Activated effector memory CD4-positive, alpha-beta T cell treated with Interleukin-2 at 50 U/mL for 16 hours (primary cell): ENCODE data around the gene DPRX.
"Not testable (repeated sequence)": the region's sequence is repeated elsewhere in the genome, so short reads cannot be mapped to it uniquely, and the experiment has no call there.

Source experiments
- DNase-seq: peaks from one replicate; pipeline ENCODE4 v3.0.0-alpha.2; 2020

DPRX gene

DNA sequence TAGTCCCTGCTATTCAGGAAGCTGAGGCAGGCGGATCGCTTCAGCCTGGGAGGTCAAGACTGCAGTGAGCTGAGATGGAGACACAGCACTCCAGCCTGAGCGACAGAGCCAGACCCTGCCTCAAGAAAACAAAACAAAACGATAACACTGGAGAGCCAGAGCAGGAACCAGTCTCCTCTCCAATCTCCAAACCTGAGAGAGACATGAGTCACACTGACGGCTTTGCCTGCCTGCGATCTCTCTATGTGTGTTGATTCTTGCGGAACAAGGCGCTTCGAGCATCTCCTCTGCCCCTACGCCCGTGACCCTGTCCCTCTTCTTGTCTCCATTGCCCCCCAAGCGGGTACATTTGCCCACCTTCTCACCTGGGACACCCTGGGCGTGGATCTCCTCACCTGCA is 15.6 kb downstream of the DPRX start:
- DNase-seq, result no peak

DNA sequence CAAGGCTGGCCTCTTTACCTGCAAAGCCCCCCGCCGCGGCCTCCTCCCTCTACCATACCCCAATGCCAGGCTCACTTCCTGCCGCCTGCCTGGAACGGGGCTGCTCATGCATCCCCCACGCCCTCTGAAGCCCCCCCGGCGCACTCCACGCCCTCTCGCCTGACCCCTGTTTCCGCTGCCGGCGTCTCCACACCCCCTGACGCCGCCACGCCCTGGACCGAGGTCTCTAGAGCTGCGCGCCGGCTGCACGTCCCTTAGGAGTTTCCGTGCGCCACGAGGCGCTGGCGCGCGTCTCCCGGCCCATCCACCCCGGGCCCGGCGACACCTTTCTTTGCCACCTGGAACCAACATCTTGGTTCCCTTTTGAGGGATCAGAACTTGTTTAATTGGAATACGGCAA is 16.0 kb downstream of the DPRX start:
- DNase-seq, result no peak

DNA sequence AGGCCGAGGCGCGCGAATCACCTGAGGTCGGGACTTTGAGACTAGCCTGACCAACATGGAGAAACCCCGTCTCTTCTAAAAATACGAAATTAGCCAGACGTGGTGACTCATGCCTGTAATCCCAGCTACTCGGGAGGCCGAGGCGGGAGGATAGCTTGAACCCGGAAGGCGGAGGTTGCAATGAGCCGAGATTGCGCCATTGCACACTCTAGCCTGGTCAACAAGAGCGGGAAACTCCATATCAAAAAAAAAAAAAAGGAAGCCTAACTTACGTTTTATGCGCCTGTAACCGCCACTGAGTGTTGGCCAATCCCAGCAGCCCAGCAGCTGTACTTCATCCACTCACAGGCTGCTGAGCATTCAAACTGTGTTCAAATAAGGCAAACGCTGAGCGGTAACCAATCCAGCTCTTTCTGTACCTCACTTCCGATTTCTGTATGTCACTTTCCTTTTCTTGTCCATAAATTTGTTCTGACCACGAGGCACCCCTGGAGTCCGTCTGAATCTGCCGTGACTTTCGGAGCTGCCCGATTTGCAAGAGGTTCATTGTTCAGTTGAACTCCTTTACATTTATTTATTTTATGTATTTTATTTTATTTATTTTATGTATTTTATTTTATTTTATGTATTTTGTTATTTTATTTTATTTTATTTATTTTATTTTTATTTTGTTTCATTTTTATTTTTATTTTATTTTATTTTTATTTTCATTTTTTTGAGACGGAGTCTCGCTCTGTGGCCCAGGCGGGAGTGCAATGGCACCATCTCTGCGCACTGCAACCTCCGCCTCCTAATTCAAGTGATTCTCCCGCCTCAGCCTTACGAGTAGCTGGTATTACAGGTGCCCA is 18.2 kb downstream of the DPRX start:
- no peak for DNase-seq

DNA sequence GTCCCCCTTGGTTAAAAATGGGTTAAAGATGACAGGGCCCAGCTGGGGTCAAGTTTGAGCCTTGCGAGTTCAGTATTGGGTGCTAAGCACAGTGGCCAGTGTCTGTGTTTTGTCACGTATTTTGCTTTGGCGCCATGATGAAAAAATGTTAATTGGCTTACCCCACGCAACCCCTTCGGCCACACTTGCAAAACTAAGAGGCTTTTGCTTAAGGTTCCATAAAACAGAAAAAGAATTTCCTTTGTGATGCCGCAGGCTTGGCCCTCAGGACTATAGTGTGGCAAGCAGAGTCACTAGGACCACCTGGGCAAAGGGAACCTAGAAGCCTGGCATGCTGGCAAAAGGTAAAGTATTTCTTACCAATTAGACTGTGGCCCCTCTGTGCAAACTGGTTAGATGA is 20.7 kb downstream of the DPRX start:
- no peak for DNase-seq

DNA sequence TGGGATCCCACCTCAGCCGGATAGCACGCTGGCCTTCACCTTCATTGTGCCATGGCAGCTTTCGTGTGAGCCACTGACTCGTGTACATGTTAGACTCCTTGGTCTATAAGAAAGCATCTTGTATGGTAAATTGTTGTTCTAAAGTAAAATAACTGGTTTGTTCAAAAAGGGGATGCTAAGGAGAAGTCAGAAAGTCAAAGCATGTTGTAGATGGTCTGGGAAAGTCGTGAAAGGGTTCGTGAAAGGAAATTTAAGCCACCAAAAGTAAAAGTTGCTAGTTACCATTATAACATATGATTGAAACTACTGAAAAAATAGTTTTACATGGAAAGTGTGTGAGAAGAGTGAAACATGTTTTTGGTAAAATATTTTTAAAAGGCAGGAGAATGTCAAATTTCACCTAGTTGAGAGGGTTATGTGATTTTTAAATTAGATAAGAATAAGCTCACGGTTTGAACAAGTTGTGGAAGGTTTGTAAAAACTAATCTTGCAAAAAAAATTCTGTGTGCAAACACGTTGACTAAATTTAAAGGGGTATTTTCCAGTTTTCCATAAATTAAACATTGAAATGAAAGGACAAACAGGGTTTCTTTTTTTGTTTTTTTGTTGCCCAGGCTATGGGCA is 23.4 kb downstream of the DPRX start:
- DNase-seq, result no peak

DNA sequence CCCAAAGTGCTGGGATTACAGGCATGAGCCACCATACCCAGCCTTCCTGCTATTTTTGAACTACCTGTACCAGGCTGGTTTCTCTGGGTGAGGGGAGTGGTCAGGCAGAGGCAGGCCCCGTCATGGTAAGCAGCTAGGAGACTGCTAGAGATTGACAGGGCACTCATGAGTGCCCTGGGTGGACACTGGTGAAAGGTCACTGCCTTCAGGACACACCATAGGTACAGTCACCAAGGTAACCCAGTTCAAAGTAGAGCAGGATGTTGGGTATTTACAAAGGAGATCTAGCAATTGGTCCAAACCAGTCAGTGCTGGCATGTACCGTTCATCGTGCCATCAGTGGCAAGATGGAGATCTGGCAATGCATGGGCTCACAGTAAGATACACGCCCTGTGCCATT is 25.5 kb downstream of the DPRX start:
- no peak for DNase-seq

DNA sequence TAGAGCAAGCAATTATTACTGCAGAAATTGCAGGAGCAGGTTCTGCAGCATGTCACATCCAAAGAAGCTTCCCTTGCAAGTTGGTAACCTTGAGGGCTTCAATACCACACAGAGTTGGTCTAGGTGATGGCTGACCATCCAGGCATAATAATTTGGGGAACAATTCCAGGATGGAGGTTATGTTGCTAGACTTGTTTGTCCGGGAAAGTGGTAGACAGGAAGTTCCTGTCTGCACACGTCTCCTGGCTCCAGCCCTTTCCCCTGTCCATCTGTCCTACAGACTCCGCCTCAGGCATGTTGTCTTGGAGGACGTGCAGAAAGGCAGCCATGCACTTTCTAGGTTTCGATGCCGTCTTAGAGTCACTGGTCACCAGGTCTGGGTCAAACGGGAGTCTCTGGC is 26.0 kb downstream of the DPRX start:
- no peak for DNase-seq

DNA sequence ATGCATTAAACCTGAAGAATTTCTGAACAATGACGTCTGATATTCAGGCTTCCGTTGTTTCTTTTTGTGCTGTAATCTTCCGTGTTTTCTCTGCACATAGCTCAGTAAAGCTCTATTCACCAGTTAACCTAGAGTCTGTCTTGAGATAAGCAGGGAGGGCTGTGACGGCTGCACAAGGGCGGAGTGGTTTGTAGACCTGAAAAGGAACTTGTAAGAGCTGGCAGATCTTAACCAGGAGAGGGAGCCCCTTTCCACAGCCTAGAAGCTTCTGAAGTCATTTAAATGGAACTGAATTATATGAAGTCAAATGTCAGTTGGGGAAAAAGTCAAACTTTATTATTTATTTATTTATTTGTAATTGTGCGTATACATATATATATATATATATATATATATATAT is 27.5 kb downstream of the DPRX start:
- no peak for DNase-seq

DNA sequence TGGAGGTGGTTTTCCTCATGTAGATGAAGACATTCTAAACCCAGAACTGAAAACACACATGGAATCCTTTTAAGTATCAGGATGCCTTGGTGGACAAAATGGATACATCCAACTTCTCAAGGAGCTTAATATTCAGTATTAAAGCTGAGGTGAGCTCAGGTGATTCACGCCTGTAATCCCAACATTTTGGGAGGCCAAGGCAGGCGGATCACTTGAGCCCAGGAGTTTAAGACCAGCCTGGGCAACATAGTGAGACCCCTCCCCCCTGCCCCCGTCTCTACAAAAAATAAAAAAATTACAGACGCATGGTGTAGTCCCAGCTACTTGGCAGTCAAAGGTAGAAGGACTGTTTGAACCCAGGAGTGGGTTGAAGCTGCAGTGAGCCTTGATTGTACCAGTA is 28.8 kb downstream of the DPRX start:
- no peak for DNase-seq

DNA sequence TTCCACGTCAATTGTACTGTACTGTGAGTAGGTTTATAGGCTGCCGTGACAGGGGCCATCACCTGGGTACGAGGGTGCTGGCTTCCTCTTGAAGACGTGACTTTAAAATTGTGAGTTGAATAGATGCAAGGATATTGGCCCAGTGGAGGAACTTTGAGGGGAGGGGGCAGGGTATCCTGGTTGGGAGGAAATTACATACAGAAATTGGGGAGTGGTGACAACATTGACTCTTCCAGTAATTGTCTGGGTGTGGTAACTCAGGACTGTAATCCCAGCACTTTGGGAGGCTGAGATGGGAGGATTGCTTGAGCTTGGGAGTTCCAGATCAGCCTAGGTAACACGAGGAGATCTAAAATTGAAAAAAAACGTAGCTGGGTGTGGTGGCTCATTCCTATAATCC is 30.4 kb downstream of the DPRX start:
- DNase-seq, result no peak

DNA sequence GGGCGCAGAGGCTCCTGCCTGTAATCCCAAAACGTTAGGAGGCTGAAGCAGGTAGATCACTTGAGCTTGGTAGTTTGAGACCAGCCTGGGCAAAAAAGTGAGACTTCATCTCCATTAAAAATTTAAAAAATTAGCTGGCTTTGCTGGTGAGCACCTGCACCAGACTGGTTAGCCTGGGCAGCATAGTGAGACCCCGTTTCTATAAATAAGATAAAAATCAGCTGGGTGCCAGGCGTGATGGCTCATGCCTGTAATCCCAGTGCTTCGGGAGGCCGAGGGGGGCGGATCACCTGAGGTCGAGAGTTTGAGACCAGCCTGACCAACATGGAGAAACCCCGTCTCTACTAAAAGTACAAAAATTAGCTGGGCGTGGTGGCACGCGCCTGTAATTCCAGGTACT is 32.4 kb downstream of the DPRX start:
- no peak for DNase-seq

DNA sequence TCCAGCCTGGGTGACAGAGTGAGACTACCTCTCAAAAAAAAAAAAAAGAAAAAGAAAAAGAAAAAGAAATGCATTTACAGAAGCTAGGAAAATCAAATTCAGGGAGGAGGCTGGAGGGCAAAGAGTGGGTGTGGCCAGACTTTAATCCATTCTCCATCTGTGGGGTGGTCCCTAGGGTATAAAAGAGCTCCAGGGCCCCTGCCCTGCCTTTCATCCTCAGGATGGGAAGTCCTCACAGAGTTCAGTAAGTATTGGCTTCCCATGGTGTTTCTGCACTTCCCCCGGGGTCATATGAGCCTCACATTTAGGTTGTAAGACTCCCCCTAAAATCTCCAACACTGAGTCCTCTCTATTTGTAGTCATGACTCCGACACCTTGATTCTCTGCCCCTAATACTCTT is 33.0 kb downstream of the DPRX start:
- no peak for DNase-seq

DNA sequence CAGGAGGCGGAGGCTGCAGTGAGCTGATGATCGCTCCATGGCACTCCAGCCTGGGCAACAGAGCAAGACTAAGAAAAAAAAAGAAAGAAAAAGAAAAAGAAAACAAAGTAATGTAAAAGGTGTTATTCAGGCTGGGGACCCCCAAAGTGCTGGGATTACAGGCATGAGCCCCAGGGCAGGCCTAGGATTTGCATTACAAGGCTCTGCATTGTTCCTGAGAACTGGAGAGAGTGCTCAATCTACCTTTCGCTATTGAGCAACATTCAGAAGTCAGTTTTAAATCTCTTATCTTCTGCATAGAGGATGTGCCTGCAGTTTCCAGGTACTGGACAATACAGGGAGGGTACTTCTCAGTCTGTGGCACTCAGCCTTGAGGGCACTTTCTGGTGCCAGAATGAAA is 34.5 kb downstream of the DPRX start:
- DNase-seq, result not testable (repeated sequence)

DNA sequence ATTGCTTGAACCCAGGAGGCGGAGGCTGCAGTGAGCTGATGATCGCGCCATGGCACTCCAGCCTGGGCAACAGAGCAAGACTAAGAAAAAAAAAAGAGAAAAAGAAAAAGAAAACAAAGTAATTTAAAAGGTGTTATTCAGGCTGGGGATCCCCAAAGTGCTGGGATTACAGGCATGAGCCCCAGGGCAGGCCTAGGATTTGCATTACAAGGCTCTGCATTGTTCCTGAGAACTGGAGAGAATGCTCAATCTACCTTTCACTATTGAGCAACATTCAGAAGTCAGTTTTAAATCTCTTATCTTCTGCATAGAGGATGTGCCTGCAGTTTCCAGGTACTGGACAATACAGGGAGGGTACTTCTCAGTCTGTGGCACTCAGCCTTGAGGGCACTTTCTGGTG is 37.0 kb downstream of the DPRX start:
- not testable (repeated sequence) for DNase-seq

DNA sequence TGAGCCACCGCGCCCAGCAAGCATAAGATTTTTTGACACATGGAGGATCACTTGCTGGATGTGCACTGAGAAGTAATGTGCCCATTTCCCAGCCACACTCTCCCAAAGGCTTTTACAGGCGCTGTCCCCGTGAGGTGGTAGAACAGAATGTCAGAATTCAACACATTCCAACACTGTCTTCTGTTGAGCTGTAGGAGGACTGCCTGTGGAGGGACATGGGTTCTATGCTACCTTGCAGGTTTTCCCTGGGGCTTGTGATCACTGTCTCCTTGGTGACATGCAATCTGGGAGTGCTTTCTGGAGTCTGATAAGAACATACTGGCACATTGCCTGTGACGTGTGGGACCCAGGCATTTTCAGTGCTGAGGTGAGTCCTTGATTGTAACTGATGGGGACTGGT is 38.5 kb downstream of the DPRX start:
- DNase-seq, result no peak

DNA sequence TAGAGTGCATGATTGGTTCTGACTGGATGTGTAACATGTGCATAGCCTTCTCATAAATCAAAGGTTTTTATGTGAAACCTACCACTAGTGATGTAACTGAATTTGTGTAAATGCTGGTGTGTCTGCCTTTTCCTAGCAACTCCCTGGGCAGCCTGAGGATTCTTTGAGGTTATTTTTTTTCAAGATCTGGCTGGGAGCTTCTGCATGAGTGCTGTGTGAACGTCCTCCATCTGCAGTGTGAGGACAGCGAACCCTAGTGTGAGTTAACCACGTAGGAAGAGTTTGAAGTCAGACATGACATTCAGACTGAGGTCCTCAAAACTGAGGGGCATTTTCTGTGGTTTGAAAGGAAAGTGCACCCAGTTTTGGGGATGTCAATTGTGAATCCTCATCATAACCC is 39.9 kb downstream of the DPRX start:
- DNase-seq, result no peak
